ENCODE results near the gene SEM1.
"Not testable (repeated sequence)": the region's sequence is repeated elsewhere in the genome, so short reads cannot be mapped to it uniquely, and the experiment has no call there.

The SEM1 gene

GRCh38 chr7:96663457-96663856 lies 46.2 kb downstream of the SEM1 start:
- DNase-seq (ENCODE audit: low read depth in 2 of 2) = no peak

DNA sequence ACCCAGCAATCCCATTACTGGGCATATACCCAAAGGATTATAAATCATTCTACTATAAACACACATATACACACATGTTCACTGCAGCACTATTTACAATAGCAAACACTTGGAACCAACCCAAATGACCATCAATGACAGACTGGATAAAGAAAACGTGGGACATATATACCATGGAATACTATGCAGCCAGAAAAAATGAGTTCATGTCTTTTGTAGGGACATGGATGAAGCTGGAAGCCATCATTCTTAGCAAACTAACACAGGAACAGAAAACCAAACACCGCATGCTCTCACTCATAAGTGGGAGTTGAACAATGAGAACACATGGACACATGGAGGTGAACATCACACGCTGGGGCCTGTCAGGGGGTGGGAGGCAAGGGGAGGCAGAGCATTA lies 47.5 kb downstream of the SEM1 start:
- not testable (repeated sequence) for DNase-seq (ENCODE audit: low read depth in 2 of 2)

- no peak for DNase-seq (ENCODE audit: low read depth in 2 of 2)
Observed at GRCh38 chr7:96658022-96658412, 51.6 kb downstream of the SEM1 start.

DNA sequence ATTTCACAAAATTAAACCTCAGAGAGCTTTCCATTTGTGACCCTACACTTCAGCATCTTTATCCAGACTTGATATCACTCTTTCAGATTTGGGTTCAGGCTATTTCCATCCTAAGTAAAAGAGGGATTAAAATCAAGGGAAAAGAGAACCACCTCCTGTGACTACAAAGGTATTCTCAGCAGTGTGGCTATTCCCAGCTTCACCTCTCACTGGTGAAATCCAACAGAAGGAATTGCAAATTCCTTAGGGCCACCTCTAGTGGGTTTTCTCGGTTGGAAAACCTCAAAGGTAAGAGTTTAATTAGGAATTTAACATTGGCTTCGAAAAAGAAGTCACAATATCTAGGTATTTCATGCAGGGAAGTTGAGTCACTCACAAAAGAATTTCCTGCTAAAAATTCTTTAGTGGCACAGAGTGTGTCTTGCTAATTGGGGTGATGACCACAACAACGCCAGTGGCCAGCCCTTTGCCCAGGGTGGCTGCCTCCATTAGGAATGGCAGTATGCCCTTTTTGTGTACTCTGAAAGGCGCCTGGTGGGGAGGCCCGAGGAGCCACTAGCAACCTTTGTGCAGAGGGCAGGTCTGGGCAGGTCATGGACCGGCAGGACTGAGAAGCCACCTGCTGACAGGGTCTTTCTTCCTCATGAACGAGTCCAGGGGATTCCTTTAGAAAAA lies 52.2 kb downstream of the SEM1 start:
- DNase-seq (ENCODE audit: low read depth in 2 of 2) = no peak

GRCh38 chr7:96655956-96656355 lies 53.7 kb downstream of the SEM1 start:
- DNase-seq (ENCODE audit: low read depth in 2 of 2) = no peak

GRCh38 chr7:96654630-96655188 lies 54.9 kb downstream of the SEM1 start:
- no peak for DNase-seq (ENCODE audit: low read depth in 2 of 2)

DNA sequence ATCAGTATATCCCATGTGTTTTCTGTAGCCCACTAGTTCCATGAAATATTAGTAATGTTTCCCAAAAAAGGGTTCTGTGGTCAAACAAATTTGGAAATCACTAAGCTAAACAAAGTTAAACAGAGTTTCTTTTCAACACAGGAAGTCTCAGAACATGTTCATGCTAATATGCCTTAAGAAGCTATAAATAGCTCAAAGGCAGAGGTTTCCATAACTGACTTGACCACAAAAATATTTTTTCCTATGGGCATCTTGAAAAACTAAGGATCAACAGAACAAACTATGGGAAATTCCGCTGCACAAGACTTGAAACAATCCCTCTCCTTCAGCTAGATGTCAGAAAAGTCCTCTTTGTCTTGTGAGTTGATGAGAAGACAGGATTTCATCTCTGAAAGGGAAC lies 59.7 kb downstream of the SEM1 start:
- DNase-seq (ENCODE audit: low read depth in 2 of 2) = no peak

DNA sequence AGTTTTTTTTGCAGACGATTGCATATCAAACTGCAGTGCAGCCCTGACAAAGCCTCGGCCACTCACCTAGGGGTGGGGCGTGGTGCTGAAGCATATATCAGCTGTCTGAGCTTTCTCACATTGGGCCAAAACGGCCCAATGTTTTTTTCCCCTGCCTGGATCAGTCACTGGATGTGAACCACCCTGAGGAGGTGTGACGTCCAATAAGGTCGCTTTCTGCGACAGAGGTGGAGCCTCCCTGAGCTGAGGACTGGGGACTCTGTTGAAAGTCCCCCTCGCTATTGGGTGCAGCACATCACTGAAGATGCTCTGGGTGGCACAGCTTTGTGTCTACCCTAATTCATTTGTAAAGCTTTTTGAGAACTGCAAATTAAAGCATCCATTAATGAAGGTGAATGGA lies 60.9 kb downstream of the SEM1 start:
- DNase-seq (ENCODE audit: low read depth in 2 of 2) = no peak

DNA sequence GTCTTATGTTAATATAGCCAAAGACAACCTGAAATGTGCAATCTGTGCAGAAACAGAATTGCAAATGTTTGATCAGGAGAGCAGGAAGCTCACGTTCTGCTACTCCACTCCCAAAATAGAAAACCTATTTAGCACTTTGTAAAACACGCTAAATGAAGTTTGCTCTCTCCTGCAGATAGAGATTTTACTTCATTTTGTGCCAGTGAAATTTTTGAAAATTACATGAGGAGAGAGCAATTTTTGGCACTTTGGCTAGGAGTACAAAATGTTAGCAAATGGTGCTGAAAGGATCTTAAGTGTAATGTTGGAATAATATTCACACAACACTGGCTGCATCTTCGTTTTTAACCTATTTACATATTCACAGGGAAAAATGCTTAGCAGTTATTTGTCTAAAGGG lies 61.9 kb downstream of the SEM1 start:
- DNase-seq (ENCODE audit: low read depth in 2 of 2) = no peak

DNA sequence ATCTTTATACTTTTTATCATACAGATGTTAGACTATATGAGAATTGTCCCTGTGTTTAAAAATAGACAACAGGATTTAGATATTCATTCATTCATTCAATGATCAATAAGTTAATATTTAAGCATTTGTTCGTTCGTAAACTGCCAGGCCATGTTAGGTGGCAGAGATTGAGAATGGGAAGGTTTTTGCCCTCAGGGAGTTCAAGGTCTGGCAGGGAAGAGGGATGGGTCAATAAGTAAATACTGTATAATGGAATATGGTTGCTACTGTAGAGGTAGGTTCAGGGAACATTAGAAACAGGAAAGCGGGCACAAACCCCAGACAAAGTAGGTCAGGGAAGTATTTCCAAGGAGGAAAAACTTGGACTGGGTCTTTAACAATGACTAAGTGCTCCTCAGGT lies 64.6 kb downstream of the SEM1 start:
- no peak for DNase-seq (ENCODE audit: low read depth in 2 of 2)

DNA sequence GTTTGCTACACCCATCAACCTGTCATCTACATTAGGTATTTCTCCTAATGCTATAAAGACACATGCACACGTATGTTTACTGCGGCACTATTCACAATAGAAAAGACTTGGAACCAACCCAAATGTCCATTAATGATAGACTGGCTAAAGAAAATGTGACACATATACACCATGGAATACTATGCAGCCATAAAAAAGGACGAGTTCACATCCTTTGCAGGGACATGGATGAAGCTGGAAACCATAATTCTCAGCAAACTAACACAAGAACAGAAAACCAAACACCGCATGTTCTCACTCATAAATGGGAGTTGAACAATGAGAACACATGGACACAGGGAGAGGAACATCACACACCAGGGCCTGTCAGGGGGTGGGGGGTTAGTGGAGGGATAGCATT lies 66.2 kb downstream of the SEM1 start:
- not testable (repeated sequence) for DNase-seq (ENCODE audit: low read depth in 2 of 2)

GRCh38 chr7:96640054-96640453 lies 69.6 kb downstream of the SEM1 start:
- no peak for DNase-seq (ENCODE audit: low read depth in 2 of 2)

All from activated CD8-positive, alpha-beta memory T cell treated with anti-CD3 and anti-CD28 coated beads for 4 hours (primary cell).